GM21786 (cell line): ENCODE results near the gene GPD2.
A peak's percentile ranks its signal among the peaks of the same experiment; 100 is the strongest.

Experiments
- ATAC-seq: cut with Tn5 transposase; IDR thresholded peaks from one replicate; pipeline ENCODE4 v1.9.1; 2021; ENCODE audit not compliant: unreplicated experiment

The GPD2 gene

DNA sequence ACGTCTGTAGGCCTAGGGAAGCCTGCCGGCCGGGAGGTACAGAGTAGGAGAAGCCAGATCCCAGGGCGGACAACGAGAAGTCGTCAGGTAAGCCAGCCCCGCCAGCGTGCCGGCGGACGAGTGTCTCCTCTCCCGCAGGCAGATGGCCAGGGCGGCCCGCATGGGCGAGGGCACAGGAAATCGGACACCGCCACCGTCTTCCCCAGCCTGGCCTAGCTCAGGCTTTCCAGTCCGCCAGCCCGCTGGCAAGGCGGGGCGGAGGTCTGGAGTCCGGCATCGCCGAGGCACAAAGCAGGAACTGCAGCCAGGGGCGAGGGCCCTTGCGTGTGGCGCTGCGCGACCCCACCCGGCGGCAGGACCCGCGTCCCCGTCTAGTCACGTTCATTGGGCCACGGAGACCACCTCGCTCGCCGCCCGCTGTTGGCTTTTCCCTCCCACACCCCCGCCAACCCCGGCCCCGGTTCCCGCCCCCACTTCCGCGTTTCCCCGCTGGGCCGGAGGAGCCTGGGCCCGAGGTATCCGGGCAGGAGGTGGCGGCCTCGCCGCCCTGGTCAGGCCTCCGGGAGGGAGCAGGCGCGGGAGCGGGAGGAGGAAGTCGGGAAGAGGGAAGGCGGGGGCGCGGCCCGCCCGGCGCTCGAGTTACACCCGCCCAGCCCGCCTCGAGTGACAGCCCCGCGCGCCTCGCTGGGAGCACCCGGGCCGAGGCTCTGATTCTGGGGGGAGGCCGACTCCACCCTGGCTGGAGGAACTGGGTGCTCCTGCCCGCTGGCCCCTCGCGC, at the start of gene GPD2:
Gene GPD2 (plus strand): TSS at position 662 of the 779 bp plus-strand sequence. CDS start 39,727 bp downstream, outside the sequence.
- ATAC-seq, result peak; percentile 38

DNA sequence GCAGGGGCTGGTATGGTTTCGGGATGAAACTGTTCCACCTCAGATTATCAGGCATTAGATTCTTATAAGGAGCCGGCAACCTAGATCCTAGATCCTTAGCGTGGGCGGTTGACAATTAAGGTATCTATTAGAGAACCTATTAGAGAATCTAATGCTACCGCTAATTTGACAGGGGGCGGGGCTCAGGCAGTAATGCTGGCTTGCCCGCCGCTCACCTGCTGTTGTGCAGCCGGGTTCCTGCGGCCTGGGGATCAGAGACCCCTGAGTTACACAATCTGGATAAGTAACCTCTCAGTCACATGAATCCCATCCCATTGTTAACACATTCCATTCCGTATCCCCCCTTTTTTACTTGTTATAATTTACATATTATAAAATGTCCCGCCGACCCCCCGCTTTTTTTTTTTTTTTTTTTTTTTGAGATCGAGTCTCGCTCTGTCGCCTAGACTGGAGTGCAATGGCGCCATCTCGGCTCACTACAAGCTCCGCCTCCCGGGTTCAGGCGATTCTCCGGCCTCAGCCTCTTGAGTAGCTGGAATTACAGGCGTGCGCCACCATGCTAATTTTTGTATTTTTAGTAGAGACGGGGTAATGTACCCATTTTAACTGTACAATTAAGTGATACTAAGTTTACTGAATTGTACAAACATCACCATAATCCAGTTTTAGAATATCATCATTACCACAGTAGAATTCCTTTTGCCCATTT, 42.0 kb upstream of the GPD2 start:
- ATAC-seq, result no peak

DNA sequence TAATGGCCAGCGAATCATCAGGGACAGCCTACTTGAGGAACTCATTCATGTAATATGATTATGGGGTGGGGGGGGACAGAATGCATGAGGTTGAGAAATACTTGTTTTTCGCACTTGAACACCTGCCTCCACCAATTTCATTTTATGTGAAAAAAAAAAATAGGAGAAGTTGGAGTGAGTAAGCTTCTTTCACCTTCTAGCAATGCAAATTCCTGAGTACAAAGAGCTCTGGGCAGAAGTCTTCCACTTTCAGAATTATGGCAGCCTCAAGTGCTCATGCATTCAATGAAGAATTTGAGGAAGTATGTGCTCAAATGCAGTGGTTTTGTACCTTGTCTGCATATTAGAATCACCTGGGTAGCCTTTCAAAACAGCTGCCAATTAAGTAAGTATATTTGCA, 40.1 kb upstream of the GPD2 start:
- peak; percentile 38 for ATAC-seq

DNA sequence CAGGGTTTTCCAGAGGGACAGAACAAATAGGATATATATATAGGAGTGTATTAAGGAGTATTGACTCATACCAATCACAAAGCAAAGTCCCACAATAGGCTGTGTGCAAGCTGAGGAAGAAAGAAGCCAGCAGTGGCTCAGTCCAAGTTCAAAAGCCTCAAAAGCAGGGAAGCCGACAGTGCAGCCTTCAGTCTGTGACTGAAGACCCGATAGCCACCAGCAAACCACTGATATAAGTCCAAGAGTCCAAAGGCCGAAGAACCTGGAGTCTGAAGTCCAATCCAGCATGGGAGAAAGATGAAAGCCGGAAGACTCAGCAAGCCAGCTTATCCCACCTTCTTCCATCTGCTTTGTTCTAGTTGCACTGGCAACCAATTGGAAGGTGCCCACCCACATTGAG, 39.0 kb upstream of the GPD2 start:
- ATAC-seq, result no peak

GRCh38 chr2:156398176-156398575, 38.0 kb upstream of the GPD2 start:
- ATAC-seq, result no peak

DNA sequence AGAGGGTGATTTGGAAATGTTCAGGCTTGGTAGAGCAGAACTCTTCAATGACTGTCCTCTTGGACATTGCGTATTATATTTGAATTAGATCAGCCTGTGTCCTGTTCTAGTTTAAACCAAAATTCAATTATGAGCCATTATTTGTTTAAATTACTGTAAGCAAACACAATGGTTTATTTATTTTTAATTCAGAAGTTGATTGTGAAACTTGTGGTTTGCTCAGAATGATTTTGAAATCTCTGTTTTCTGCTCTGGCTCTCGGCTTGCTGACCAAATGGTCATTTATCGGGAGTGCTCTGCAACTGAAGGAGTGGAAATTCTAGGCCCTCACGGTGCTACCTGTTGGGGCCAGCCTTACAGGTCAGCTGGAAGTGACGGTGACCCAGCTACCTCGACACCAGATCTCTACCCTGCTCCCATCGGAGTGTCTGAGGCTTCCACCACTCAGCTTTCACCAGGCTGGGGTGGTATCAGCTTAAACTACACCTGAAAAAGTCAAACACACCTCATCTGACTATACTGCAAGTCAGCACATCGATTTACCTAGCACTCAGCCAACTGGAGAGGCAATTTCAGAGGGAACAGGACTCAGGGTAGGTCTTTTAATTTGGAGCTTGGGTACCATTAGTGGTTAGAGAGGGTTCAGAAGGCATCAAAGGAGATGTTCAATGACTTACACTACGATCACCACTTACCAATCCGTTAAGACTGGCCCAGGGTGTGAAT, 36.8 kb upstream of the GPD2 start:
- ATAC-seq, result peak; percentile 0

- ATAC-seq, result peak; percentile 41
Observed at GRCh38 chr2:156399950-156400705, 36.1 kb upstream of the GPD2 start.

- ATAC-seq, result peak; percentile 44
Observed at GRCh38 chr2:156400706-156401678, 35.2 kb upstream of the GPD2 start.

GRCh38 chr2:156401861-156402260, 34.3 kb upstream of the GPD2 start:
- no peak for ATAC-seq

GRCh38 chr2:156405586-156405985, 30.6 kb upstream of the GPD2 start:
- no peak for ATAC-seq

DNA sequence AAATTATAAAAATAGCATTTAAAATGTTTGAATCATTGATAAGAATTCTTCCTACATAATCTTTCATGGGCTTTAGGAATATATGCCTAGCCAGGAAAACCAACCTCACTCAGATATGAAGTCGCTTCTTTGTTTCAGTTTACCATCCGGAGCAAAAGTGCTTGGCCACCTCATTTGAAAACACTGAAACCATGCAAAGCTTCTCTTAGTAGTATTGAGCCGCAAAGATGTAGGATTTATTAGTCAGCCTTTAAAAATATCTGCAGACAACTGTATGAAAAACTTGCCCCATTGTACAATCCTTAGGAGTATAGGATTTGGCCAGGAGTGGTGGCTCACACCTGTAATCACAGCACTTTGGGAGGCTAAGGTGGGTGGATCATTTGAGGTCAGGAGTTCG, 24.3 kb upstream of the GPD2 start:
- no peak for ATAC-seq

DNA sequence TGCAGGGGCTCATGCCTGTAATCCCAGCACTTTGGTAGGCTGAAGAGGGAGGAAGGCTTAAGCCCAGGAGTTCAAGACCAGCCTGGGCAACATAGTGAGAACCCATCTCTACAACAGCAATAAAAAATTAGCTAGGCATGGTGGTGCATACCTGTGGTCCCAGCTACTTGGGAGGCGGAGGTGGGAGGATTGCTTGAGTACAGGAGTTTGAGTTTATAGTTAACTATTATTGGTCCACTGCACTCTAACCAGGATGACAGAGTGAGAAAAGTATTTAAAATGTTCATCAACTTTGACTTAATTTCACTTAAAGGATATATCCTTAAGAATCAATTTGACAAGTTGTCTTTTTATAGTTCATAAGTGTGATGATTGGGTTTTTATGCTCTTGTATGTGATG, 14.3 kb upstream of the GPD2 start:
- ATAC-seq, result no peak

GRCh38 chr2:156423674-156424282, 12.4 kb upstream of the GPD2 start:
- no peak for ATAC-seq

- ATAC-seq, result no peak
Observed at GRCh38 chr2:156427074-156427473, 9.1 kb upstream of the GPD2 start.

GRCh38 chr2:156429211-156429610, 7.0 kb upstream of the GPD2 start:
- no peak for ATAC-seq

DNA sequence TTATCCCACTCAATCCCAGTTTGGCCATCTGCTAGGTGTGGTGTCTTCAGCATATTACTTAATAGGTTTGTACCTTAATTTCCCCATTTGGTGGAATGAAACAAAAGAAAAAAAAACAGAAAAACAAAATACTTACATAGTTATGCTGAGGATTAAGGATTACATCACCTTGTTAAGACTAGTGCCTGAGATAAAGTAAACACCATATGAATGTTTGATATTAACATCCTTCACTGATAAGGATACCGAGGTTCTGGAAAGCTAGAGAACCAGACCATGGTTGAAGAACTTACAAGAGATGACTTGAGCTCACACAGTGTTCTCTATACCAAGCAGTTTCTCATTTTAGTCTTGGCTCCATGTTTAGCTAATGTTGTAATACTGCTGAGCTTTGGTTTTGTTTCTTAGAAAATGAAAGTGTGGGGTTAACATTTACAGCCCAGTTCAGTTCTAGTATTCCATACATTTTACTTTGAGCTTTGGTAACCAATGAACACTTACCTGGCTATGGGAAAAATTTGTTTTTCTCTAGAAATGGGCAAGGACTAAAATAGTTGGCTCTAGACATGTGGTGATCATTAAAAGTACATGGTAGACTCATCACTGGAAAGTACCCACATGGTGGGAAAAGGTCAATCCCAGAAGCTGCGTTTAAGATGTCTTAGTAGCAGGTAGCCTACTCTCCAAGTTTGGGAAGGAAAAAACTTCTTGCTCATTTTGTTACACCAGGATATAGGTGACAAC, 5.8 kb upstream of the GPD2 start:
- no peak for ATAC-seq

GRCh38 chr2:156430980-156431358, 5.2 kb upstream of the GPD2 start:
- ATAC-seq, result peak; percentile 78

- ATAC-seq, result no peak
Observed at GRCh38 chr2:156434461-156435291, 1.5 kb upstream of the GPD2 start.
